Panc1 (cell line): ENCODE measurements around the gene GRK1. TPM values are rescaled to one million over a fixed set of nuclear protein-coding genes. Genes with fewer than 3 reads are reported as not detected.
"Not testable (repeated sequence)": the region's sequence is repeated elsewhere in the genome, so short reads cannot be mapped to it uniquely, and the experiment has no call there.

Experiments used
- ATAC-seq: fragments of 200-7000 bp; cut with Tn5 transposase; 2 replicates; pipeline ENCODE4 v1.9.1; 2020; ENCODE audit warnings: mild to moderate bottlenecking, moderate library complexity
- BruUV-seq: library from RNA; stranded (reverse); fragments of 400-500 nt; replicated peaks from 2 replicates; lab custom pipeline; 2021; lab: Mats Ljungman, UMichigan
- CTCF ChIA-PET: fragments of 300-600 bp; sonication (Branson Sonifier 250); formaldehyde crosslinking; loops from one replicate; lab custom pipeline; 2022; ENCODE audit warnings: antibody characterized with exemption; lab: Charles Lee
- POLR2A ChIA-PET: fragments of 300-600 bp; sonication (Branson Sonifier 250); formaldehyde crosslinking; loops from one replicate; lab custom pipeline; 2022; ENCODE audit warnings: antibody characterized with exemption; lab: Charles Lee
- DNase-seq: peaks from one replicate; pipeline ENCODE4 v3.0.0-alpha.2; 2010; ENCODE audit warnings: low read depth, low spot score
- H3K27ac ChIP-seq: 2 replicates; pipeline ENCODE4 v1.5.1; 2011; ENCODE audit warnings: mild to moderate bottlenecking, low read length, inconsistent platforms
- H3K27me3 ChIP-seq: fragments of 200-500 bp; sonication (Bioruptor generic); 2 replicates; pipeline ENCODE4 v1.6.0; 2014; ENCODE audit warnings: low read length, inconsistent platforms; ENCODE audit not compliant: control insufficient read depth, insufficient read depth
- H3K36me3 ChIP-seq: fragments of 200-500 bp; sonication (Bioruptor generic); 2 replicates; pipeline ENCODE4 v1.5.1; 2014; ENCODE audit warnings: inconsistent platforms, mild to moderate bottlenecking, low read length, moderate library complexity; ENCODE audit not compliant: control insufficient read depth, insufficient read depth
- H3K4me1 ChIP-seq: 2 replicates; pipeline ENCODE4 v1.5.1; 2011; ENCODE audit warnings: inconsistent platforms, mild to moderate bottlenecking, low read length, moderate library complexity; ENCODE audit not compliant: control insufficient read depth, insufficient read depth
- H3K4me3 ChIP-seq, 2 experiments: 2 replicates each; pipeline ENCODE4 v1.5.1; 2011 to 2012; ENCODE audit warnings: low read depth in 2 of 2, low read length in 2 of 2, mild to moderate bottlenecking in 2 of 2, inconsistent platforms in 1 of 2, moderate library complexity in 1 of 2
- H3K9me3 ChIP-seq: fragments of 200-500 bp; sonication (Bioruptor generic); 2 replicates; pipeline ENCODE4 v1.5.1; 2014; ENCODE audit warnings: low read depth, mild to moderate bottlenecking, inconsistent platforms, low read length, moderate library complexity; ENCODE audit not compliant: control insufficient read depth, insufficient read depth
- POLR2AphosphoS5 ChIP-seq: IDR thresholded peaks from 2 replicates; pipeline ENCODE4 v1.6.1; 2012; ENCODE audit warnings: mild to moderate bottlenecking, low read depth, low read length, moderate library complexity
- REST ChIP-seq, 2 experiments: IDR thresholded peaks; 2 replicates each; pipeline ENCODE4 v1.6.1; 2011 to 2012; ENCODE audit warnings: low read depth in 2 of 2, control low read depth in 1 of 2, low read length in 1 of 2, mild to moderate bottlenecking in 1 of 2, moderate library complexity in 1 of 2; ENCODE audit not compliant: insufficient read depth in 1 of 2
- SIN3A ChIP-seq: IDR thresholded peaks from 2 replicates; pipeline ENCODE4 v1.6.1; 2012; ENCODE audit warnings: low read depth, mild to moderate bottlenecking, low read length, moderate library complexity, borderline replicate concordance; ENCODE audit not compliant: insufficient read depth
- TCF7L2 ChIP-seq: IDR thresholded peaks from 2 replicates; pipeline ENCODE4 v1.6.1; 2011; ENCODE audit warnings: mild to moderate bottlenecking, low read depth, low read length, inconsistent platforms
- in situ Hi-C: cut with HindIII; loops from 2 replicates; pipeline ENCODE4 v1.10.0; 2016; ENCODE audit warnings: low sequenced_read_pairs, low pct_unique_long_range_greater_than_20kb
- intact Hi-C: fragments of 100-400 bp; cut with micrococcal nuclease; formaldehyde crosslinking; loops from one replicate; pipeline ENCODE4 v1.10.0; 2022; ENCODE audit not compliant: unreplicated experiment
- total RNA-seq: library from RNA; stranded (reverse); gene quantifications from one replicate; pipeline ENCODE4 v1.2.1, GENCODE V29; 2021; ENCODE audit not compliant: unreplicated experiment
- TF ChIP-seq, protein P1 (sequence below): fragments of 450-650 bp; IDR thresholded peaks from 2 replicates; pipeline ENCODE4 v1.5.1; 2017; ENCODE audit warnings: mild to moderate bottlenecking

The GRK1 gene
- total RNA-seq, 1 experiment from 2014 or later: 1.8 TPM

GRCh38 chr13:113752211-113752986 lies 85.4 kb downstream of the GRK1 start:
- H3K4me1 ChIP-seq, H3K4me3 ChIP-seq, BruUV-seq, H3K27me3 ChIP-seq, H3K27ac ChIP-seq, ATAC-seq, DNase-seq, H3K36me3 ChIP-seq, intact Hi-C loops, POLR2A ChIA-PET, in situ Hi-C loops, H3K9me3 ChIP-seq, CTCF ChIA-PET: not testable (repeated sequence)

DNA sequence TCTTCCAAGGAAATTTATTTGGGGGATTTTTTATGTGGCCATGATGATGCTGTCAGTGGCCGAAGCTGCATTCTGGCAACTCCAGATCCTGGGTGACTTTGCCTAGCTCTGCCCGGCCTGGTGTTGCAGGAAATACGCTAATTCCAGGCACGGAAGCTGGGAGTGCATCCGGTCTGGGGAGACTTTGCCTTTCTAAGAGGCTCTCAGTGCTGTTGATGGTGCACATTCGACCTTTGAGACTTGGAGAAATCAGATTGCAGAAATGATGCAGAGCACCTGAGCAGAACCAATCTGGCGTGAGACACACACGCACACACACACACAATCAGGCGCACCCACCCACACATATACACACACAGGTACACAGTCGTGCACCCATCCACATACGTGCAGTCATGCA lies 86.2 kb downstream of the GRK1 start:
- Histone ChIP-seq H3K9me3 (no peaks in the 10 kb centered on the region), H3K27ac (no peak overlapping the region), H3K27me3 (no peaks in the 10 kb centered on the region), H3K36me3 (no peaks in the 10 kb centered on the region), H3K4me1 (no peaks in the 10 kb centered on the region), H3K4me3 (no peak overlapping the region)
- ChIA-PET POLR2A (no interaction called here), CTCF (no interaction called here)
- BruUV-seq: no TSS peak
- ATAC-seq: no peak
- in situ Hi-C loops: no loop called here
- TF ChIP-seq TCF7L2 (no peak), REST (IDR thresholded peaks at IDR 0.05; ENCODE audit: insufficient read depth in 1 of 2, low read depth in 2 of 2, low read length in 1 of 2) (no peak), SIN3A (no peak), POLR2AphosphoS5 (no peak)
- TF ChIP-seq, protein P1, sequence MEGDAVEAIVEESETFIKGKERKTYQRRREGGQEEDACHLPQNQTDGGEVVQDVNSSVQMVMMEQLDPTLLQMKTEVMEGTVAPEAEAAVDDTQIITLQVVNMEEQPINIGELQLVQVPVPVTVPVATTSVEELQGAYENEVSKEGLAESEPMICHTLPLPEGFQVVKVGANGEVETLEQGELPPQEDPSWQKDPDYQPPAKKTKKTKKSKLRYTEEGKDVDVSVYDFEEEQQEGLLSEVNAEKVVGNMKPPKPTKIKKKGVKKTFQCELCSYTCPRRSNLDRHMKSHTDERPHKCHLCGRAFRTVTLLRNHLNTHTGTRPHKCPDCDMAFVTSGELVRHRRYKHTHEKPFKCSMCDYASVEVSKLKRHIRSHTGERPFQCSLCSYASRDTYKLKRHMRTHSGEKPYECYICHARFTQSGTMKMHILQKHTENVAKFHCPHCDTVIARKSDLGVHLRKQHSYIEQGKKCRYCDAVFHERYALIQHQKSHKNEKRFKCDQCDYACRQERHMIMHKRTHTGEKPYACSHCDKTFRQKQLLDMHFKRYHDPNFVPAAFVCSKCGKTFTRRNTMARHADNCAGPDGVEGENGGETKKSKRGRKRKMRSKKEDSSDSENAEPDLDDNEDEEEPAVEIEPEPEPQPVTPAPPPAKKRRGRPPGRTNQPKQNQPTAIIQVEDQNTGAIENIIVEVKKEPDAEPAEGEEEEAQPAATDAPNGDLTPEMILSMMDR: no peak
- intact Hi-C loops: no loop called here
- DNase-seq: no peak

DNA sequence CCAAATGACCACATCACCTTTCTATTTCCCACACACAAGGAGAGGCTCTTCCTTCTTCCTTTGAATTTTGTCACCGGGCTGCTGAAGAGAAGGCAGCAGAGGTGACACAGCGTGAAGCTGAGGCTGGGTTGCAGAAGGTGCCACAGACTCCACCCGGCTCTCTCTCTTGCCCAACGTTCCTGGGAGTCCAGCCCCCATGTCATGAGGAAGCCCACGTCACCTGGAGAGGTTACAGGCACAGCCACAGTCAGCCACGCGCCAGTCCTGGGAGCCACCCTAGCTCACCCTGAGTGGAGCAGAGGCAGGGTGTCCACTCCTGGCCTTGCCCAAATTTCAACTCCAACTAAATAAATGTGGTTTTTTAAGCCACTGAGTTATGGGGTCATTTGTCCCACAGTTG lies 87.2 kb downstream of the GRK1 start:
- no peaks in the 10 kb centered on the region for H3K9me3 ChIP-seq
- TF ChIP-seq SIN3A (no peak), TCF7L2 (no peak), POLR2AphosphoS5 (no peak), REST (IDR thresholded peaks at IDR 0.05; ENCODE audit: insufficient read depth in 1 of 2, low read depth in 2 of 2, low read length in 1 of 2) (no peak)
- TF ChIP-seq, protein P1: no peak
- ATAC-seq (no peak), DNase-seq (no peak)
- ChIA-PET POLR2A (no interaction called here), CTCF (no interaction called here)
- H3K4me1 ChIP-seq: no peaks in the 10 kb centered on the region
- no TSS peak for BruUV-seq
- no peak overlapping the region for H3K27ac ChIP-seq
- no peaks in the 10 kb centered on the region for H3K27me3 ChIP-seq
- H3K36me3 ChIP-seq: no peaks in the 10 kb centered on the region
- in situ Hi-C loops: no loop called here
- intact Hi-C loops: no loop called here
- no peak overlapping the region for H3K4me3 ChIP-seq
